ENCODE measurements around the gene ACOT11. TPM values are rescaled to one million over a fixed set of nuclear protein-coding genes. Genes with fewer than 3 reads are reported as not detected.

The ACOT11 gene
- total and polyA plus RNA-seq, 2 of the 4 experiments (the other 2 are of a cell fraction): 2.5 to 2.7 TPM

DNA sequence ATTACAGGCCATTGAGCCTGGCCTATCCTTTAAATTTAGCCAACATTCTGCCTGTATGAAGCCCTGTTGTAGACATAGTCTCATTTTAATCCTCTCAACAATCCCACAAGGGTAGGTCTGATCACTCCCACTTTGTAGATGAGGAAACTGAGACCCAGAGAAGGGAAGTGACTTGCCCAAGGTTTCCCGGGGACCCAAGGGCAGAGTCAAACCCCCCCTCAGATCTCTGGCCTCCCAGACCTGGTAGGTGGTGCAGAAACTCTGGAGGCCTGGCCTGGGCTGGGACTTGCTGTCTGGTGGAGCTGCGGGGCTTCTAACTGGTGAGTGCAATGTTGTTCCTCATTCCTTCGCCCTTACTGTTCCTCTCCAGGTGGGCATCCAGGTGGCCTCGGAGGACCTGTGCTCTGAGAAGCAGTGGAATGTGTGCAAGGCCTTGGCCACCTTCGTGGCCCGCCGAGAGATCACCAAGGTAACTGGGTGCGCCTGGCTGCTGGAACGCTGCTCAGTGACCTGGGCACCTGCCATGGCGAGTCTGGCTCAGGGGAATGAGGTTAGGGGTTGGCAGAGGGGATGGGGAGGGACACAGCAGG, 45.6 kb downstream of the ACOT11 start:
- intact Hi-C loops (cut with micrococcal nuclease): no loop called here
- no TSS peak for BruUV-seq (replicated peaks)
- 73% methylated on average over 3 of the region's 10 CpGs; no CpG with 5 or more reads in 1 of the 2 experiments for WGBS, 2 experiments (ENCODE audit: extremely low coverage in 2 of 2, insufficient read length in 1 of 2)

More for the DNA sequence above, 45.6 kb downstream of the ACOT11 start:
- no peak overlapping the region for H2BK20ac ChIP-seq (ENCODE audit: low read depth, low read length)
- H3K4me3 ChIP-seq (ENCODE audit: insufficient read depth, low read depth, low read length): no peak overlapping the region
- in situ Hi-C loops (cut with MboI; ENCODE audit: low sequenced_read_pairs): no loop called here
- no peaks in the 10 kb centered on the region for H4K20me1 ChIP-seq (ENCODE audit: insufficient read depth, low read length)
- CTCF ChIA-PET: interaction anchor here (0.6 kb wide), 1 partner anchor 138 kb away, joined by 3 read pairs; no protein-coding TSS in a partner anchor
- no peaks in the 10 kb centered on the region for H3K27me3 ChIP-seq (ENCODE audit: control insufficient read depth, insufficient read depth, low read length)
- H3K23ac ChIP-seq (ENCODE audit: low read depth, low read length): no peak overlapping the region
- ATAC-seq (ENCODE audit: low read depth) (no peak), DNase-seq (no peak)
- no peak overlapping the region for H2BK5ac ChIP-seq (ENCODE audit: low read depth, low read length, poor library complexity, severe bottlenecking)
- H3K56ac ChIP-seq (ENCODE audit: extremely low read depth, insufficient read depth, low read length): no peak overlapping the region
- H3K18ac ChIP-seq (ENCODE audit: low read depth, low read length): no peak overlapping the region
- H2AFZ ChIP-seq (replicated peaks; ENCODE audit: low read length, poor library complexity): no peak overlapping the region
- POLR2A ChIA-PET (ENCODE audit: unreplicated experiment): no interaction called here
- H3K4ac ChIP-seq (ENCODE audit: low read depth, low read length): no peak overlapping the region
- dilution Hi-C loops (cut with HindIII; ENCODE audit: low sequenced_read_pairs, unreplicated experiment): no loop called here
- TF ChIP-seq RFX5 (IDR thresholded peaks at IDR 0.05; ENCODE audit: low read depth, low read length) (no peak), SMC3 (IDR thresholded peaks at IDR 0.05; ENCODE audit: low read depth, low read length) (no peak), CEBPB (IDR thresholded peaks at IDR 0.05; ENCODE audit: low read depth, low read length) (no peak), NFE2L2 (IDR thresholded peaks at IDR 0.05; ENCODE audit: low read depth, low read length) (no peak), RAD21 (IDR thresholded peaks at IDR 0.05; ENCODE audit: low read length) (no peak), MAZ (IDR thresholded peaks at IDR 0.05; ENCODE audit: borderline replicate concordance, low read depth, low read length) (no peak), CHD1 (IDR thresholded peaks at IDR 0.05; ENCODE audit: low read depth, low read length) (no peak), POLR2A (IDR thresholded peaks at IDR 0.05; ENCODE audit: low read depth, low read length) (no peak), RCOR1 (IDR thresholded peaks at IDR 0.05; ENCODE audit: insufficient replicate concordance, low read length) (no peak), FOS (IDR thresholded peaks at IDR 0.05; ENCODE audit: low read depth, low read length) (no peak), BHLHE40 (IDR thresholded peaks at IDR 0.05; ENCODE audit: low read depth, low read length) (no peak), USF2 (IDR thresholded peaks at IDR 0.05; ENCODE audit: low read depth, low read length) (no peak), MAFK (IDR thresholded peaks at IDR 0.05; ENCODE audit: low read depth, low read length) (no peak), MXI1 (IDR thresholded peaks at IDR 0.05; ENCODE audit: borderline replicate concordance, low read depth, low read length) (no peak)
- TF ChIP-seq, protein P1, sequence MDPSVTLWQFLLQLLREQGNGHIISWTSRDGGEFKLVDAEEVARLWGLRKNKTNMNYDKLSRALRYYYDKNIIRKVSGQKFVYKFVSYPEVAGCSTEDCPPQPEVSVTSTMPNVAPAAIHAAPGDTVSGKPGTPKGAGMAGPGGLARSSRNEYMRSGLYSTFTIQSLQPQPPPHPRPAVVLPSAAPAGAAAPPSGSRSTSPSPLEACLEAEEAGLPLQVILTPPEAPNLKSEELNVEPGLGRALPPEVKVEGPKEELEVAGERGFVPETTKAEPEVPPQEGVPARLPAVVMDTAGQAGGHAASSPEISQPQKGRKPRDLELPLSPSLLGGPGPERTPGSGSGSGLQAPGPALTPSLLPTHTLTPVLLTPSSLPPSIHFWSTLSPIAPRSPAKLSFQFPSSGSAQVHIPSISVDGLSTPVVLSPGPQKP (IDR thresholded peaks at IDR 0.05; ENCODE audit: borderline replicate concordance, low read depth, low read length): no peak
- TF ChIP-seq, protein P2, sequence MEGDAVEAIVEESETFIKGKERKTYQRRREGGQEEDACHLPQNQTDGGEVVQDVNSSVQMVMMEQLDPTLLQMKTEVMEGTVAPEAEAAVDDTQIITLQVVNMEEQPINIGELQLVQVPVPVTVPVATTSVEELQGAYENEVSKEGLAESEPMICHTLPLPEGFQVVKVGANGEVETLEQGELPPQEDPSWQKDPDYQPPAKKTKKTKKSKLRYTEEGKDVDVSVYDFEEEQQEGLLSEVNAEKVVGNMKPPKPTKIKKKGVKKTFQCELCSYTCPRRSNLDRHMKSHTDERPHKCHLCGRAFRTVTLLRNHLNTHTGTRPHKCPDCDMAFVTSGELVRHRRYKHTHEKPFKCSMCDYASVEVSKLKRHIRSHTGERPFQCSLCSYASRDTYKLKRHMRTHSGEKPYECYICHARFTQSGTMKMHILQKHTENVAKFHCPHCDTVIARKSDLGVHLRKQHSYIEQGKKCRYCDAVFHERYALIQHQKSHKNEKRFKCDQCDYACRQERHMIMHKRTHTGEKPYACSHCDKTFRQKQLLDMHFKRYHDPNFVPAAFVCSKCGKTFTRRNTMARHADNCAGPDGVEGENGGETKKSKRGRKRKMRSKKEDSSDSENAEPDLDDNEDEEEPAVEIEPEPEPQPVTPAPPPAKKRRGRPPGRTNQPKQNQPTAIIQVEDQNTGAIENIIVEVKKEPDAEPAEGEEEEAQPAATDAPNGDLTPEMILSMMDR (conservative IDR thresholded peaks at IDR 0.05; ENCODE audit: low read depth, low read length): no peak
- H3K27ac ChIP-seq (ENCODE audit: insufficient read depth, low read length): no peak overlapping the region
- peaks cover 2% of the 10 kb centered on the region; the same call in 1 of the 2 replicates for H3K4me1 ChIP-seq (ENCODE audit: control insufficient read depth, insufficient read depth, low read length)
- no peak overlapping the region for H4K8ac ChIP-seq (ENCODE audit: low read depth in 2 of 2, low read length in 2 of 2)
- H3K14ac ChIP-seq (replicated peaks; ENCODE audit: low read depth, low read length): no peak overlapping the region
- H3K79me1 ChIP-seq (ENCODE audit: low read depth in 1 of 2, low read length in 2 of 2): no peaks in the 10 kb centered on the region
- H2BK15ac ChIP-seq (ENCODE audit: low read depth, low read length): no peak overlapping the region
- no peaks in the 10 kb centered on the region for H3K36me3 ChIP-seq (ENCODE audit: control insufficient read depth, insufficient read depth, low read length)
- H2AK9ac ChIP-seq (replicated peaks; ENCODE audit: low read depth, low read length, poor library complexity): no peak overlapping the region
- H3K9me1 ChIP-seq (ENCODE audit: insufficient read depth, low read length): no peaks in the 10 kb centered on the region
- no peak overlapping the region for H4K5ac ChIP-seq (ENCODE audit: low read depth, low read length)
- H3K9ac ChIP-seq (ENCODE audit: low read depth, low read length): no peak overlapping the region
- no peak overlapping the region for H2AK5ac ChIP-seq (ENCODE audit: low read depth, low read length)
- H4K91ac ChIP-seq (ENCODE audit: insufficient read depth, low read depth, low read length): no peak overlapping the region
- H3K9me3 ChIP-seq (ENCODE audit: control insufficient read depth, insufficient read depth, low read length): no peaks in the 10 kb centered on the region
- no peak overlapping the region for H3K4me2 ChIP-seq (ENCODE audit: low read depth, low read length)
- no peak overlapping the region for H2BK120ac ChIP-seq (ENCODE audit: low read depth, low read length)
